ENCODE results near the gene CSF2. TPM values are rescaled to one million over a fixed set of nuclear protein-coding genes. Genes with fewer than 3 reads are reported as not detected.

Gene CSF2
- total RNA-seq, 4 donors from 2014 or later, result not detected

GRCh38 chr5:132089363-132089762 lies 15.8 kb downstream of the CSF2 start:
- intact Hi-C loops (cut with DNase I; ENCODE audit: low total_unique reads), result no loop called here
- no peak overlapping the region for H3K4me3 ChIP-seq
- WGBS, 2 donors (ENCODE audit: low coverage in 1 of 2), result 94% methylated on average over 1 of the region's 1 CpG; no CpG with 5 or more reads in 1 of the 2 donors
- no peaks in the 10 kb centered on the region for H3K36me3 ChIP-seq
- no peaks in the 10 kb centered on the region for H3K9me3 ChIP-seq
- in situ Hi-C loops (cut with MboI; ENCODE audit: low pct_ligation_motif_present in 1 of 4, low pct_unique_long_range_greater_than_20kb in 1 of 4, low sequenced_read_pairs in 3 of 4), result no loop called here
- no peaks in the 10 kb centered on the region for H3K4me1 ChIP-seq
- TF ChIP-seq POLR2AphosphoS5 (IDR thresholded peaks at IDR 0.05), result no peak
- TF ChIP-seq POLR2A (IDR thresholded peaks at IDR 0.05), result no peak
- TF ChIP-seq EP300 (IDR thresholded peaks at IDR 0.05; ENCODE audit: low read depth), result no peak
- no peak for TF ChIP-seq CTCF (IDR thresholded peaks at IDR 0.05)
- H3K27ac ChIP-seq, result no peak overlapping the region
- no peak for DNase-seq
- H3K27me3 ChIP-seq, result no peaks in the 10 kb centered on the region

GRCh38 chr5:132090107-132090506 lies 16.5 kb downstream of the CSF2 start:
- intact Hi-C loops (cut with DNase I; ENCODE audit: low total_unique reads), result no loop called here

GRCh38 chr5:132093271-132093670 lies 19.7 kb downstream of the CSF2 start:
- Histone ChIP-seq H3K4me1 (no peaks in the 10 kb centered on the region), H3K4me3 (no peak overlapping the region), H3K27ac (no peak overlapping the region), H3K9me3 (no peaks in the 10 kb centered on the region), H3K36me3 (no peaks in the 10 kb centered on the region), H3K27me3 (no peaks in the 10 kb centered on the region)
- intact Hi-C loops (cut with DNase I; ENCODE audit: low total_unique reads) (no loop called here), in situ Hi-C loops (cut with MboI; ENCODE audit: low pct_ligation_motif_present in 1 of 4, low pct_unique_long_range_greater_than_20kb in 1 of 4, low sequenced_read_pairs in 3 of 4) (no loop called here)
- no peak for DNase-seq
- WGBS, 2 donors (ENCODE audit: low coverage in 1 of 2), result 46% methylated on average over 3 of the region's 3 CpGs; no CpG with 5 or more reads in 1 of the 2 donors
- no peak for TF ChIP-seq CTCF (IDR thresholded peaks at IDR 0.05)
- no peak for TF ChIP-seq EP300 (IDR thresholded peaks at IDR 0.05; ENCODE audit: low read depth)

More at GRCh38 chr5:132090107-132090506, 16.5 kb downstream of the CSF2 start:
- DNase-seq, result no peak
- in situ Hi-C loops (cut with MboI; ENCODE audit: low pct_ligation_motif_present in 1 of 4, low pct_unique_long_range_greater_than_20kb in 1 of 4, low sequenced_read_pairs in 3 of 4), result no loop called here
- Histone ChIP-seq H3K4me3 (no peak overlapping the region), H3K27me3 (no peaks in the 10 kb centered on the region), H3K4me1 (no peaks in the 10 kb centered on the region), H3K36me3 (no peaks in the 10 kb centered on the region), H3K27ac (no peak overlapping the region), H3K9me3 (no peaks in the 10 kb centered on the region)
- no peak for TF ChIP-seq EP300 (IDR thresholded peaks at IDR 0.05; ENCODE audit: low read depth)
- no peak for TF ChIP-seq POLR2AphosphoS5 (IDR thresholded peaks at IDR 0.05)
- no peak for TF ChIP-seq CTCF (IDR thresholded peaks at IDR 0.05)
- no peak for TF ChIP-seq POLR2A (IDR thresholded peaks at IDR 0.05)

GRCh38 chr5:132094393-132095076 lies 20.9 kb downstream of the CSF2 start:
- no peak for DNase-seq
- Histone ChIP-seq H3K27ac (no peak overlapping the region), H3K9me3 (no peaks in the 10 kb centered on the region), H3K27me3 (no peaks in the 10 kb centered on the region), H3K4me3 (no peak overlapping the region), H3K4me1 (no peaks in the 10 kb centered on the region), H3K36me3 (no peaks in the 10 kb centered on the region)
- intact Hi-C loops (cut with DNase I; ENCODE audit: low total_unique reads) (no loop called here), in situ Hi-C loops (cut with MboI; ENCODE audit: low pct_ligation_motif_present in 1 of 4, low pct_unique_long_range_greater_than_20kb in 1 of 4, low sequenced_read_pairs in 3 of 4) (no loop called here)
- WGBS, 2 donors (ENCODE audit: low coverage in 1 of 2), result 60 to 70% methylated on average over 5 to 12 of the region's 12 CpGs
- TF ChIP-seq CTCF (IDR thresholded peaks at IDR 0.05), result no peak
- TF ChIP-seq EP300 (IDR thresholded peaks at IDR 0.05; ENCODE audit: low read depth), result no peak
- no peak for TF ChIP-seq POLR2A (IDR thresholded peaks at IDR 0.05)
- no peak for TF ChIP-seq POLR2AphosphoS5 (IDR thresholded peaks at IDR 0.05)

Measured in transverse colon (tissue), 4 donors.